COLO668 (cell line): ENCODE data around the gene PIGV.

ENCODE experiments used
- DNase-seq: peaks from one replicate; lab custom pipeline; 2025; ENCODE audit not compliant: unreplicated experiment; lab: John Stamatoyannopoulos, UW

PIGV gene

DNA sequence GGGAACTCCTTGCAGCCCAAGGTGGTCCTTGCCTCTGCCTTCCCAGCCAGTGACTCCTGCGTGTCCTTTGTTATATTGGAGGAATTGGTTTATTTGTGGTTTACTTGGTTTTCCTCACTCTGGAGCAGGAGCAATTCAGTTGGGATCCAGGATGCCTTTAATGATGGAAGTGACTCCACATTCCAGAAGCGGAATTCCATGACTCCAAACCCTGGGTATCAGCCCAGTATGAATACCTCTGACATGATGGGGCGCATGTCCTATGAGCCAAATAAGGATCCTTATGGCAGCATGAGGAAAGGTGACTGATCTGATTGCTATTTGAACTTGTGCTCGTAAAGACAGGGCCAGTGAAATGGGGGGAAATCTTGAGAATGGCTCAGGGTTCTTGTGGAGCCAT lies 15.1 kb upstream of the PIGV start:
- no peak for DNase-seq

DNA sequence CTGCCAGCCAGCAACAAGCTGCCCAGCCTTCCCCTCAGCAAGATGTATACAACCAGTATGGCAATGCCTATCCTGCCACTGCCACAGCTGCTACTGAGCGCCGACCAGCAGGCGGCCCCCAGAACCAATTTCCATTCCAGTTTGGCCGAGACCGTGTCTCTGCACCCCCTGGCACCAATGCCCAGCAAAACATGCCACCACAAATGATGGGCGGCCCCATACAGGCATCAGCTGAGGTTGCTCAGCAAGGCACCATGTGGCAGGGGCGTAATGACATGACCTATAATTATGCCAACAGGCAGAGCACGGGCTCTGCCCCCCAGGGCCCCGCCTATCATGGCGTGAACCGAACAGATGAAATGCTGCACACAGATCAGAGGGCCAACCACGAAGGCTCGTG lies 13.3 kb upstream of the PIGV start:
- no peak for DNase-seq

DNA sequence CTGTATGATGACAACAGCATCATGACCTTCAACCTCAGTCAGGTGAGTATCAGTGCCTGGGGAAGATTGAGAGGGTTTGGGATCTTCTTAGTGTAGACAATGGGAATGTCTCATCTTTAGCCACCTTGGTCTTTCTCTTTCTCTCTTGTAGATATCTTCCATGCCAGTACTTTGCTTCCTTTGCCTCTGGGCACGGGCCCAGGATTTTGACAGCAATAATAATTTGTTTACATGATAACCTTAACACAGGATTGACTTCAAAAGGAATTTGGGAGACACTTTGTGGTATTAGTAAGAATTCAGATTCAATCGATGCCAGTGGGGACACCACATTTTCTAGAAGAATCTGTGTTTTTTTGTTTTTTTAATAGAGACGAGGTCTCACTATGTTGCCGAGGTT lies 12.1 kb upstream of the PIGV start:
- no peak for DNase-seq

DNA sequence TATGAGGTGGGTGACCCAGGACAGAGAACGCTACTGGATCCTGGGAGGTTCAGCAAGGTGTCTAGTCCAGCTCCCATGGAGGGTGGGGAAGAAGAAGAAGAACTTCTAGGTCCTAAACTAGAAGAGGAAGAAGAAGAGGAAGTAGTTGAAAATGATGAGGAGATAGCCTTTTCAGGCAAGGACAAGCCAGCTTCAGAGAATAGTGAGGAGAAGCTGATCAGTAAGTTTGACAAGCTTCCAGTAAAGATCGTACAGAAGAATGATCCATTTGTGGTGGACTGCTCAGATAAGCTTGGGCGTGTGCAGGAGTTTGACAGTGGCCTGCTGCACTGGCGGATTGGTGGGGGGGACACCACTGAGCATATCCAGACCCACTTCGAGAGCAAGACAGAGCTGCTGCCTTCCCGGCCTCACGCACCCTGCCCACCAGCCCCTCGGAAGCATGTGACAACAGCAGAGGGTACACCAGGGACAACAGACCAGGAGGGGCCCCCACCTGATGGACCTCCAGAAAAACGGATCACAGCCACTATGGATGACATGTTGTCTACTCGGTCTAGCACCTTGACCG lies 8.6 kb upstream of the PIGV start:
- no peak for DNase-seq

DNA sequence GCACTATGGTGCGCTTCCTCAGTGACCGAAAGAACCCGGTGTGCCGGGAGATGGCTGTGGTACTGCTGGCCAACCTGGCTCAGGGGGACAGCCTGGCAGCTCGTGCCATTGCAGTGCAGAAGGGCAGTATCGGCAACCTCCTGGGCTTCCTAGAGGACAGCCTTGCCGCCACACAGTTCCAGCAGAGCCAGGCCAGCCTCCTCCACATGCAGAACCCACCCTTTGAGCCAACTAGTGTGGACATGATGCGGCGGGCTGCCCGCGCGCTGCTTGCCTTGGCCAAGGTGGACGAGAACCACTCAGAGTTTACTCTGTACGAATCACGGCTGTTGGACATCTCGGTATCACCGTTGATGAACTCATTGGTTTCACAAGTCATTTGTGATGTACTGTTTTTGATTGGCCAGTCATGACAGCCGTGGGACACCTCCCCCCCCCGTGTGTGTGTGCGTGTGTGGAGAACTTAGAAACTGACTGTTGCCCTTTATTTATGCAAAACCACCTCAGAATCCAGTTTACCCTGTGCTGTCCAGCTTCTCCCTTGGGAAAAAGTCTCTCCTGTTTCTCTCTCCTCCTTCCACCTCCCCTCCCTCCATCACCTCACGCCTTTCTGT lies 7.3 kb upstream of the PIGV start:
- no peak for DNase-seq

DNA sequence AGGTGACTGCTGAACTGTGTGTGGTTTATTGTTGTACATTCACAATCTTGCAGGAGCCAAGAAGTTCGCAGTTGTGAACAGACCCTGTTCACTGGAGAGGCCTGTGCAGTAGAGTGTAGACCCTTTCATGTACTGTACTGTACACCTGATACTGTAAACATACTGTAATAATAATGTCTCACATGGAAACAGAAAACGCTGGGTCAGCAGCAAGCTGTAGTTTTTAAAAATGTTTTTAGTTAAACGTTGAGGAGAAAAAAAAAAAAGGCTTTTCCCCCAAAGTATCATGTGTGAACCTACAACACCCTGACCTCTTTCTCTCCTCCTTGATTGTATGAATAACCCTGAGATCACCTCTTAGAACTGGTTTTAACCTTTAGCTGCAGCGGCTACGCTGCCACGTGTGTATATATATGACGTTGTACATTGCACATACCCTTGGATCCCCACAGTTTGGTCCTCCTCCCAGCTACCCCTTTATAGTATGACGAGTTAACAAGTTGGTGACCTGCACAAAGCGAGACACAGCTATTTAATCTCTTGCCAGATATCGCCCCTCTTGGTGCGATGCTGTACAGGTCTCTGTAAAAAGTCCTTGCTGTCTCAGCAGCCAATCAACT lies 6.4 kb upstream of the PIGV start:
- DNase-seq: no peak

DNA sequence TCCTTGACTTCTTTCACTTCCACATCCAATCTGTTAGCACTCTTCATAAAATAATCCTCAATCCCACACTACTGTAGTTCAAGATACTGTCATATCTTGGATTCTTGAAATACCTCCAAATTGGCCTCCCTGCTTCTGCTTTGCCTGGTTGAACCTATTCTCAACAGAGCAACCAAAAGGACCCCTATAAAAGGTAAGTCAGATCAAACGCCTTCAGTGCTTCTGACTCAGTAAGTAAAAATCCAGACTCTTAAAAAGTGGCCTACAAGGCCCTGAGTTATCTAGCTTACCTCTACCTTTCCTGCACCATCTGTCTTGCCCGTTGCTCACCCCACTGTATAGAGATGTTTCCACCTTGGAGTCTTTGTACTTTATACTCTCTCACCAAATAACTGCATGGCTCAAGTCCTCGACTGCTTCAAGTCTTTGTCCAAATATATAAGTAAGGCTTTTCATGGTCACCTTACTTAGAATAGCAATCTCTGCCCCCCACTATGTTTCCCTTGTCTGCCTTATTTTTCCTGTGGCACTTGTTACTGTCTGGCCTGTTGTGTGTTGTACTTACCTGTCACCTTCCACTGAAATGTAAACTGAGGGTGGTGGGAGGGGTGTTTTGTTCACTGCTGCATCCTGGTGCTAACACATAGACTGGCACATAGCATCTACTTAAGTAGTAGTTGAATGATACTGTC lies 5.1 kb upstream of the PIGV start:
- no peak for DNase-seq

DNA sequence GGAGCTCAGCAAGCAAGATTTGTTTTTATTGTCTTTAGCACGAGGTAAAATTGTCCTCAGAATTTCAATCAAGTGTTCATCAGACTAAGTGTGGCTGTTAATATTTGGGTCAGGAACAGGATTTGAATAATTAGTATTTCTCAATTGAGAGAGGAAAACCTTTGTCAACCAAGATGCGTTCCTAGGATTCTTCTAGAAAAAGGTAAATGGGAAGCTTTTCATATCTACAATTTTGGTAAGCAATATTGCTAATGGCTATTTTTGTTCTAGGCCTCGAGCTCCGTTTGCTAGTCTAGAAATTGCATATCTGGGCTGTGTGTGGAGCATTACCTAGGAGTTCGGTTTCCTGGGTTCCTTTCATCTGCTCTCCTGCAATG lies 4.1 kb upstream of the PIGV start:
- DNase-seq: no peak

DNA sequence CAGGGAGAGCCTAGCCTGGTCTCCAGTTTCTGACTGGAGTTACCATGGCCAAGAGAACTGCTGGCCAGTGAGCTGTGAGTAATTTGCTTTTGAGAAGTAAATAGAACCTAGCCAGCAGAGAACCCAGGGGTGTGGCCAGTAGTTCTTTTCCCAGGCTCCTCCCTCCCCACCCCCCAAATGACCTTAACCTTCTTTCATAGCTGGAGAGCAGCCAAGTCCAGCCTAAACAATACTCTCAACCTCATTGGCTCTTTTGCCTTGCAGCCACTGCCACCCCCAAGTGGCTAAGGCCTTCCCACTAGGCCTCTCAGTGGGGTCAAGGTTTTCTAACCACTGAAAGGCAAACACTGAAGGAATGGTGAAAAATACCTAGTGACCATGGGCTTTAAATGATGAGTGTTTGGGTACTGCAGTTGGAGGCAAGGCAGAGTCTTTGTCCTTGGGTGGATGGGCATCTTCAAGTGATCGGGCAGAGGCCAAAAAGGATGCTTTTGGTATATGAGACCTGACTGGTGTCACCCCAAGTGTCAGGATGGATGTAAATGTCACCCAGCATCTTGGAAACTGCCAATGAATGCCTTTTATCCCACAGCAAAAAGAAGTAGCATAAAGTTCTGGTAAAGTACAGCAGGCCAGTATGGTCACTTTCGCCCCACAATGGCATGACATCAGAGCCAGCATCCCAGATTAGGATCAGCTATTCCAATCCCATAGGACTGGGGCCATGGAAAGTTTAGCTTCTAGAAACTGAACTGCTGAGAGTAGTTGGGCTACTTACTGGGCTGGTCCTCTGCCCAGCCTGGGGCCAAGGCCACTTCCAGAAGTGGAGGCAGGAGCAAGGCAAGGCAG lies 3.5 kb upstream of the PIGV start:
- peak; percentile 76 for DNase-seq

DNA sequence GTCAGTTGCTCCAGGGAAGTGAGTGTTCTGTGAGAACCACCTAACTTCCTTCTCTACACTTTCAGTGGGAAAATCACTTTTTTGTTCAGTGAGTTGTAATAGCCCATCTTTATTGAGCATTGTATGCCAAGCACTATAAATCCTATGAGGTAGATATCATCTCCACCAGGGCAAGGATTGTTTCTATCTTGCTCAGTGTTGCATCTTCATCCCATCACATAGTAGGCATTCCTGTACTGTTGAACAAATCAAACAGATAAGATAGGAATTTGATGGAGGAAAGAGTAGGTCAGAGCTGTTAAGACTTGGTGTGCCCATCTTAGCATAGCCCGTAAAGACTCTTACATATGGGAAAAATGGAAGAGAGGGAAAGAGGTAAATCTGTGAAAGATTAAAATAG lies 2.9 kb upstream of the PIGV start:
- no peak for DNase-seq

DNA sequence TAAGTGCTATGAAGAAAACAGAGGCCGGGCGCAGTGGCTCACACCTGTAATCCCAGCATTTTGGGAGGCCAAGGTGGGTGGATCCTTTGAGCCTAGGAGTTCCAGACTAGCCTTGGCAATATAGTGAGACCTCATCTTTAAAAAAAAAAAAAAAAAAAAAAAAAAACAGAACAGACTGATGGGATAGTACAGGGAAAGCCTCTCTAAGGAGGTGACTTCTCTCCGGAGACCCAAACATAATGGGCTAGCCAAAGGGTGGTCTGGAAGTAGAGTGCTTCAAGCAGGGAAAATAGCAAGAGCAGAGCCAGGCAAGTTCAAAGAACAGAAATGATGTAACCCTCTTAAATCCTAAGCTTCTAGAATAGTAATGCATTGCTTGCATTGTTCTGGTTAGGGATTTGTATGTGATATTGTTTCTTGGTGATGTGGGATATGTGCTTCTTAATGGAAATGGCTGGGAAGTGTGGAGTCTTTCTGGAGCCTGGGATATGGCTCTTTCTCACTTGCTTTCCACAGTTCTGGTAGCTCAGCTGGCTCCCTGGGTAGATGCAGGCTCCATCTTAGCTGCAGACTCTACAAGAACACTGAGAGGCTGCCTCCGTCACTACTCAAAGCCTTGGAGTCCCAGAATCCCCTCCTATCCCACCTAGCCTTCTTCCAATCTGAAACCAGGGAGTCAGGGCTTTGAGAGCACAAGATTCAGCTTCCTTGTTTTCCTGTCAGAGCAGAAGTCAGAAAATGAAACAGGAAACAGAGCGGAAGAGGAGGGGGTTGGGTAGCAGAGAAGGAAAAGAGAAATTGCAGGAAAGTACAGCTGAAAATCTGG lies 1.9 kb upstream of the PIGV start:
- DNase-seq: no peak

DNA sequence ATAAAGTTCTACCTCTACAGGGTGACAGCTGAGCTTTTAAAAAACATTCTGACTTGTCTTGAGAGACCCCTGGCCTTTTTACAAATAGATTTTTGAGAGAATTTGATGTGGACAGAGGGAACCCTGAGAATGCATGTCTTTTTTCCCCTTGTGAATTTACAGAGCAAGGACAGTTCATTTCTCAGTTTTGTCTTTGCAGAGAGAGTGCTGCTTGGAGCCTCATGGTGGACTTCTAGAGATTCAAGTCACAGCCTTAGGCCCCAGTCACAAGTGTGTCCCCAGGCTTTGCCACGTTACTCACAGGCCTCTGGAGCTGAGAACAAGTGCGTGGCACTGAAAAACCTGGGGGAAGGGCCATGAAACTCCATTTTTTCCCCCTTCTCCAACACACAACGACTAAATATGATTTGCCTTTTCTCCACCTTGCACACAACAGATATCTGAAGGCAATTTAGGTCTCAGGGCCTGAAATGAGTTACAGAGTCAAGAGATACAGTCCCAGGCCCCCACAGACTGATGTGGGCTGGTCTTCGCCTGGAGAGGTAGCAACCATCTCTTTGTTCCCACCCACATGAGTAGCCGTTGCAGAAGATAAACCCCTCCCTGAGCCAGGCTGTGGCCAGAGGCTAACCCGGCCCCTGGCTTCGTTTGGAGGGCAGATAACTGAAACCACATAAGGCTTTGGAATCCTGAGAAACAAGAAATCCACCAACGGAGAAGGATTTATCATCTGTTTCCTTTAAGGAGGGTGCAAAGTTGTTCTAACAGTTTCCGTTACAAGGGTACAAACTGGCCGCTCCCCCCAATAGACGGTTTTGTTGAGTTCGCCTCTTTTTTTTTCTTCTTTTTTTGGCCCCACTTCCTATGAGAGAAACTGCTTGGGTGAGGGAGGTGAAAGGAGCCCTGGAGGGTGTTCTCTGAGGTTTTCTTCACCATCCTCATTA lies 1.0 kb upstream of the PIGV start:
- DNase-seq: peak; percentile 37

DNA sequence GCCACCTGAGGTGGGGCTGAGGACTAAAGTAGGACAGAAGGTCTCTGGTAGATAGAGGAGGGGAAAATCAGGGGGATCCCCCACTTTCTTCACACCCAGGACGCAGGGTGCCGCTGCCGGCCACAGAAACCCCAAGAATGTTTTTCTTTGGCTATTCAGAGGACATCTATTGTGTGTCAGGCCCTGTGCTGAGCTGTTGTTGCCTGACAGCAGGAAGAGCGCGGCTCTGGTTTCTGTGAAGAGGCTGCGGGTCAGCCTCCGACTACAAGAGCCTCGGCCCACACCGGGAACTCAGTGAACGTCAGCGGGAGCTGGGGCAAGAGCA lies 407 bp upstream of the PIGV start:
- DNase-seq: no peak

DNA sequence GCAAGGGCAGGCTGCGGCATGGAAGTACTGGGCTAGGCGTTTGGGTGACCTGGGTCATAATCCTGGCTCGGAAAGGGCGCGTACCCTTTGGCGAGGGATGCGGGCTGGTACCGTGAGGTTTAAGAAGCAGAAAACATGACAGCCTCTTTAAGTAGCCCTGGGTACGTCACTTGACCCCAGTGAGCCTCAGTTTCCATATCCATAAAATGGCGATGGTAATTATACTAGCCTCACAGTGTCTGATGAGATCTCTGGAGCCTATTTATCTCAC lies 700 bp downstream of the PIGV start:
- DNase-seq: no peak

DNA sequence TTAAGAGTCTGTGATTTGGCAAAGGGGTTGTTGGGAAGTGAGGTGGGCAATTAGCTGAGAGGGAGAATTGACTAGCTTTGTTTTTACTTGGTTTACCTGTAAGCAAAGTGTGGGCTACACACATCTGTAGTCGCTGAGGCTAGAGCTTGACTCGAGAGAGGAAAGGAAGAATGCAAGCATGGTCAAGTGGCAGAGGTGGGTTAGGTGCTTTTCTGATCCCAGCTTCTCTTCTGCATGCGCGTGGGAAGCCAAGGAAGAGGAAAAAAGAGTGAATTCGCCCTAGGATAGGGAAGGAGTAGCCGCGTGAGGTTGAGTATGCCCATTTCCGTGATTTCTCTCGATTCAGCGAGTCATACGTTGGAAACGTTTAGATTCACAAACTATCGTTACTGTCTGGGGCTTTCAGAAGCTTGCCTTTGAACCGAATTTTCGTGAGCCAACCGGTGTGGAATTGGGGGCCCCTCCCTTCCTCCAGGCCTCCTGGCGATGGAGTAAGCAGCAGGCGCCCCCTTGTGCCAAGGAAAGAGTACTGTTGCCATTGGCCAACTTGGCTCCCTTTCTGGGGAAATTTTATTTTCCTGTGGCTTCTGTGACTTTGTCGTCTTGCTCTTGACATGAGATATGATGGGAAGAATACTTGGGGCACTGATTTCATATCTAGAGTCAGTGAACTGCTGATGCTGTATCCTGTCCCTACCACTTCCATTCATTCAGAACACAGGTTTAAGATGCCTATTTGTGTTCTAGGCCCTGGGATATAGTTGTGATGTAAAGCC lies 1.3 kb downstream of the PIGV start:
- peak; percentile 91 for DNase-seq

DNA sequence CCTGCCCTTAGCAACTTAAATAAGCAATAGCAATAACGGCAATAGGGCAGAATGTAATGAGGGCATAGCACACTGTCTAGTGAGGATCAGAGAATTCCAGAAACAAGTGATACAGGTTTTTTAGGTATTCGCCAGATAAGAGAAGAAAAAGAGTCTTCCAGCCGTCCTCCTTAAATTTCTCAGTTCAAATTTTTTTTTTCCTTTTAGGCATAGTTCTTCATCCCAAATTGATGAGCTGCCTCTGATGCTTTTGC lies 1.8 kb downstream of the PIGV start:
- DNase-seq: no peak

DNA sequence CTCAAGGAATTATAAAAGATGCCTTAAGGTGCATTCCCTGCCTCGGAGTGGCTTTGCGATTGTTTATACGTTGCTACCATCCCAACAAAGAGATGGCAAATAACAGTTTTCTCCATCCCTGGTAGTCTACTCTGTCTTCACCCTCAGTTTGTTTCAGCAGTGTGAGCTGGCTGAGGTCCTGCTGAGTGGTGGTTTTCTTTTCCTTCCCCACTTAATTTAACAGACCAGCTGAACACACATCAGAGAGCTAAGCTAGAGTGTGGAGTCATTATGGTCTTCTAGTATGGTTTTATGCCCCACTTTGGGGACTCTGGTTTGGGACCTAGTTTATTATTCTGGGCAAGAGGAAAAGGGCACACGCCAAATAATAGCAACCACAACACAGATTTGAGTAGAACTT lies 2.2 kb downstream of the PIGV start:
- DNase-seq: no peak

DNA sequence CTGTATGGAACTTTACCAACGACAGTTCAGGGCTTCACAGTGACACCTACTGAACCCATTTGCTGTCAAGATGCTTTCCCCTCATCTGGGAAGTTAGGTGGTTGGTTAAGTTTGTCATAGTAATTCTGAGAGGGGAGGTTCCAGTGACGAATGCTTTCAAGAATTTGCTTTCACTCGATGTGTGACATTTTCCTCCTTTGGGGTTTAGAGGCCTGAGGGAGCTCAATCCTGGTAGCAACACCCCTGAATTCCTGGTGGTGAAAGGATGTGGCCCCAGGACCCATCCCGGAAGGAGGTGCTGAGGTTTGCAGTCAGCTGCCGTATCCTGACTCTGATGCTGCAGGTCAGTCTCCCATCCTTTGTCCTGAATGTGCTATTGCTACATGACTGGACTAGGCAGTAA lies 2.8 kb downstream of the PIGV start:
- no peak for DNase-seq

DNA sequence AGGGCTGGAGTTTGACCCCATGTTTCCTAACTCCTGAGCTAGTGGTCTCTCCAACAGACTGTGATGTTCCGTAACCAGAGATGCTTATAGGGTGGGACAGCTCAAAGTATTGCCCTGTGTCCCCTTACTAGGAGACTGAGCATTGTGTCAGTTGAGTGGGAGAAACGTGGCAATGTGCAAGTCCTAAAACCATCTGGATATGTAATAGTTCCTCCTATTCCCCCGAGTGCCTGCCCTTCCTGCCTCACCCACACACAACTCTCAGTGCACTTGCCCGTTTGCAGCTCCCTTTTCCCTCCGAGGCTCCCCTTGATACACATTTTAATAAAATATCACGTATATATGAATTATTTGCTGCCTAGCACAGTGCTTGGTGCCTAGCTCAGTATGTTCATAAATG lies 3.4 kb downstream of the PIGV start:
- DNase-seq: no peak

DNA sequence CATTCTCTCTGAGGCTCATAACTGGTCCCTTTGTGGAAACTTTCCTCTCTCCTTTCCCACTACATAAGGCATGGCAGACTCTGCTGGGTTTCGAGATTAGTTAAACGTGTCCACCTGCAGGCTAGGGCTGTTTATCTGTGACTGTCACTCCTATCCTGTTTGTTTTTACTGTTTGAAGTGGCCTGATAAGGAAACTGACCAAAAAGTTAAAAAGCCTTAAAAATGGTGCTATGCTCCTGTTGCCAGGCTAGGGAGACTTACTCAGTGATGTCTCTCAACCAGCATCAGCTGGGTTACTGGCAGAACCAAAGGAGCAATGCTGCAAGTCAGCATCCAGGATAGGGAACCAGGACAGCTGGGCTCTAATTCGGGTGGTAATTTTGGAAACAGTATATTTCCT lies 3.9 kb downstream of the PIGV start:
- DNase-seq: no peak
